Breast epithelium (tissue), 3 donors: ENCODE results near the gene LIME1.

Experiments
- POLR2A ChIP-seq: fragments of 450-650 bp; IDR thresholded peaks from one replicate; pipeline ENCODE4 v1.6.1; 2016; ENCODE audit warnings: antibody characterized with exemption, mild to moderate bottlenecking, moderate library complexity
- POLR2AphosphoS5 ChIP-seq, 3 donors: sonication (generic); formaldehyde crosslinking; IDR thresholded peaks; one replicate each; pipeline ENCODE4 v1.6.1; 2017; ENCODE audit warnings: antibody characterized with exemption in 3 of 3
- TF ChIP-seq, protein P1 (sequence below), 3 donors: fragments of 450-650 bp; IDR thresholded peaks; one replicate each; pipeline ENCODE4 v1.5.1; 2016 to 2017; ENCODE audit warnings: antibody characterized with exemption in 3 of 3, mild to moderate bottlenecking in 3 of 3, moderate library complexity in 3 of 3

DNA sequence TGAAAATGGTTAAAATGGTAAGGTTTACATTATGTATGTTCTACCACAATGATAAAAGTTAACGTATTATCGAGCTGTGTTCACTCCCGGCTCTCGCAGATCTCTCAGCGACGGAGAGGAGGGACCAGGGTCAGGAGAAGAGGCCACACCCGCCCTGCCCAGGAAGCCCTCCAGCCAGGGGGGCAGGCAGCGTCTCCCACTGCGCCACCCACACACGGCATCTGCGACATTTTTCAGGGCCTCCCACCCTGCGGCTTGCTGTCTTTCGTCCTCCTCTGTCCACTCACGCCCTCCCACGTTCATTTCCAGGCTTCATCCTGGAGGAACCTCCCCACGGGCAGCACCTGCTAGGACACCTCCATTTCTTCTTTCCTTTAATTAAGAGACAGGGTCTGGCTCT, 51.3 kb downstream of the LIME1 start:
- TF ChIP-seq, protein P1, sequence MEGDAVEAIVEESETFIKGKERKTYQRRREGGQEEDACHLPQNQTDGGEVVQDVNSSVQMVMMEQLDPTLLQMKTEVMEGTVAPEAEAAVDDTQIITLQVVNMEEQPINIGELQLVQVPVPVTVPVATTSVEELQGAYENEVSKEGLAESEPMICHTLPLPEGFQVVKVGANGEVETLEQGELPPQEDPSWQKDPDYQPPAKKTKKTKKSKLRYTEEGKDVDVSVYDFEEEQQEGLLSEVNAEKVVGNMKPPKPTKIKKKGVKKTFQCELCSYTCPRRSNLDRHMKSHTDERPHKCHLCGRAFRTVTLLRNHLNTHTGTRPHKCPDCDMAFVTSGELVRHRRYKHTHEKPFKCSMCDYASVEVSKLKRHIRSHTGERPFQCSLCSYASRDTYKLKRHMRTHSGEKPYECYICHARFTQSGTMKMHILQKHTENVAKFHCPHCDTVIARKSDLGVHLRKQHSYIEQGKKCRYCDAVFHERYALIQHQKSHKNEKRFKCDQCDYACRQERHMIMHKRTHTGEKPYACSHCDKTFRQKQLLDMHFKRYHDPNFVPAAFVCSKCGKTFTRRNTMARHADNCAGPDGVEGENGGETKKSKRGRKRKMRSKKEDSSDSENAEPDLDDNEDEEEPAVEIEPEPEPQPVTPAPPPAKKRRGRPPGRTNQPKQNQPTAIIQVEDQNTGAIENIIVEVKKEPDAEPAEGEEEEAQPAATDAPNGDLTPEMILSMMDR (IDR thresholded peaks at IDR 0.05): no peak
- TF ChIP-seq POLR2A (no peak), POLR2AphosphoS5 (IDR thresholded peaks at IDR 0.05) (no peak)
